Sigmoid colon (tissue), 7 donors: Measurements from ENCODE around the gene TP53I13. TPM values are rescaled to one million over a fixed set of nuclear protein-coding genes. Genes with fewer than 3 reads are reported as not detected.

Source experiments
- DNase-seq: peaks from one replicate; pipeline ENCODE4 v3.0.0-alpha.2; 2019
- H3K27ac ChIP-seq, 4 donors: fragments of 200-600 bp; sonication (generic); one replicate each; pipeline ENCODE4 v1.5.1; 2016 to 2019; ENCODE audit warnings: mild to moderate bottlenecking in 1 of 4
- H3K27me3 ChIP-seq, 3 donors: fragments of 200-600 bp; sonication (generic); one replicate each; pipeline ENCODE4 v1.5.1; 2019; ENCODE audit warnings: mild to moderate bottlenecking in 1 of 3
- H3K36me3 ChIP-seq, 4 donors: fragments of 200-600 bp; sonication (generic); one replicate each; pipeline ENCODE4 v1.5.1; 2016 to 2019
- H3K4me1 ChIP-seq, 4 donors: fragments of 200-600 bp; sonication (generic); one replicate each; pipeline ENCODE4 v1.5.1; 2017 to 2019
- H3K4me3 ChIP-seq, 4 donors: fragments of 200-600 bp; sonication (generic); one replicate each; pipeline ENCODE4 v1.5.1; 2017 to 2019; ENCODE audit warnings: mild to moderate bottlenecking in 2 of 4, moderate library complexity in 1 of 4
- H3K9me3 ChIP-seq, 4 donors: fragments of 200-600 bp in 3 of 4; sonication (generic) in 3 of 4; one replicate each; pipeline versions ENCODE4 v1.5.1 to v1.6.1; 2013 to 2019
- CTCF ChIP-seq, 4 experiments: fragments of 450-650 bp in 3 of 4; fragments of 200-600 bp in 1 of 4; IDR thresholded peaks; one replicate each; pipeline ENCODE4 v1.5.1; 2016 to 2019; ENCODE audit warnings: antibody characterized with exemption in 4 of 4, mild to moderate bottlenecking in 3 of 4, moderate library complexity in 2 of 4
- EP300 ChIP-seq, 4 donors: sonication (generic); formaldehyde crosslinking; IDR thresholded peaks; one replicate each; pipeline ENCODE4 v1.6.1; 2017; ENCODE audit warnings: antibody characterized with exemption in 4 of 4
- POLR2A ChIP-seq, 2 donors: fragments of 450-650 bp; IDR thresholded peaks; one replicate each; pipeline ENCODE4 v1.6.1; 2016; ENCODE audit warnings: antibody characterized with exemption in 2 of 2, mild to moderate bottlenecking in 2 of 2, moderate library complexity in 2 of 2
- POLR2AphosphoS5 ChIP-seq, 4 donors: sonication (generic); formaldehyde crosslinking; IDR thresholded peaks; one replicate each; pipeline ENCODE4 v1.6.1; 2017; ENCODE audit warnings: antibody characterized with exemption in 4 of 4
- WGBS, 2 donors: extraction: QIAGEN DNeasy Blood & Tissue Kit; methylation state at CpG; one replicate each; pipeline ENCODE4 v1.1.7; 2013; 5-methylcytosine and 5-hydroxymethylcytosine counted together
- intact Hi-C: fragments of 100-400 bp; cut with DNase I; formaldehyde crosslinking; loops from one replicate; pipeline ENCODE4 v1.15.1; 2023
- polyA plus RNA-seq, 3 donors: library from polyadenylated mRNA; stranded (reverse); fragments of 200-250 nt; gene quantifications; one replicate each; pipeline ENCODE4 v1.2.3, GENCODE V29; 2013
- total RNA-seq, 4 donors: library from RNA; depleted of rRNA; stranded (reverse); fragments of >200 nt; gene quantifications; one replicate each; pipeline ENCODE4 v1.1.0, GENCODE V29; 2016
- donor health status: healthy with polysubstance abuse.
- donor health status: Bipolar disorder and iron deficiency.
- donor health status: healthy.

TP53I13 gene
- total and polyA plus RNA-seq, 7 donors, result 14.4 to 79.0 (median 31.2) TPM

- WGBS, 2 donors, result 89 to 96% methylated on average over 1 of the region's 1 CpG
- no peak for DNase-seq
- H3K4me1 ChIP-seq, result no peaks in the 10 kb centered on the region
- no peak overlapping the region for H3K4me3 ChIP-seq
- no peak overlapping the region for H3K27ac ChIP-seq
- intact Hi-C loops, result no loop called here
- H3K27me3 ChIP-seq, result no peaks in the 10 kb centered on the region
- TF ChIP-seq CTCF (IDR thresholded peaks at IDR 0.05), result no peak
- no peak for TF ChIP-seq EP300 (IDR thresholded peaks at IDR 0.05)
- no peak for TF ChIP-seq POLR2A (IDR thresholded peaks at IDR 0.05)
- no peak for TF ChIP-seq POLR2AphosphoS5 (IDR thresholded peaks at IDR 0.05)
- H3K9me3 ChIP-seq, result no peaks in the 10 kb centered on the region
- H3K36me3 ChIP-seq, result peaks cover 8 to 36% (median 11%) of the 10 kb centered on the region in 4 donors
Observed at GRCh38 chr17:29546085-29546484, 22.4 kb upstream of the TP53I13 start.

GRCh38 chr17:29546830-29547229 is 21.7 kb upstream of the TP53I13 start:
- no peaks in the 10 kb centered on the region for H3K9me3 ChIP-seq
- no peak for TF ChIP-seq POLR2A (IDR thresholded peaks at IDR 0.05)
- 90% methylated on average over 1 of the region's 1 CpG for WGBS, 2 donors
- peaks cover 8 to 28% (median 11%) of the 10 kb centered on the region in 4 donors for H3K36me3 ChIP-seq
- DNase-seq, result no peak
- intact Hi-C loops, result no loop called here
- H3K4me3 ChIP-seq, result no peak overlapping the region
- H3K4me1 ChIP-seq, result no peaks in the 10 kb centered on the region
- H3K27ac ChIP-seq, result no peak overlapping the region
- no peaks in the 10 kb centered on the region for H3K27me3 ChIP-seq

GRCh38 chr17:29549177-29549923 is 19.2 kb upstream of the TP53I13 start:
- TF ChIP-seq EP300 (IDR thresholded peaks at IDR 0.05), result no peak
- TF ChIP-seq POLR2A (IDR thresholded peaks at IDR 0.05), result no peak
- TF ChIP-seq CTCF (IDR thresholded peaks at IDR 0.05), result no peak
- no peak for TF ChIP-seq POLR2AphosphoS5 (IDR thresholded peaks at IDR 0.05)
- Histone ChIP-seq H3K36me3 (peaks cover 0 to 3% (median 0%) of the 10 kb centered on the region in 4 donors), H3K4me3 (no peak overlapping the region), H3K4me1 (no peaks in the 10 kb centered on the region), H3K27ac (no peak overlapping the region), H3K27me3 (no peaks in the 10 kb centered on the region), H3K9me3 (no peaks in the 10 kb centered on the region)
- WGBS, 2 donors, result 55 to 60% methylated on average over 5 of the region's 5 CpGs
- intact Hi-C loops, result no loop called here
- no peak for DNase-seq

GRCh38 chr17:29555840-29556239 is 12.7 kb upstream of the TP53I13 start:
- H3K4me3 ChIP-seq, result no peak overlapping the region
- no peak for DNase-seq
- WGBS, 2 donors, result 21 to 66% methylated on average over 3 of the region's 3 CpGs
- no peaks in the 10 kb centered on the region for H3K4me1 ChIP-seq
- no peaks in the 10 kb centered on the region for H3K9me3 ChIP-seq
- no peaks in the 10 kb centered on the region for H3K36me3 ChIP-seq
- TF ChIP-seq EP300 (IDR thresholded peaks at IDR 0.05) (no peak), CTCF (IDR thresholded peaks at IDR 0.05) (no peak), POLR2A (IDR thresholded peaks at IDR 0.05) (no peak), POLR2AphosphoS5 (IDR thresholded peaks at IDR 0.05) (no peak)
- intact Hi-C loops, result no loop called here
- H3K27me3 ChIP-seq, result no peaks in the 10 kb centered on the region
- no peak overlapping the region for H3K27ac ChIP-seq

- Histone ChIP-seq H3K4me3 (no peak overlapping the region), H3K27me3 (no peaks in the 10 kb centered on the region), H3K4me1 (no peaks in the 10 kb centered on the region), H3K27ac (no peak overlapping the region), H3K9me3 (no peaks in the 10 kb centered on the region), H3K36me3 (peaks cover 0 to 5% (median 0%) of the 10 kb centered on the region in 4 donors)
- TF ChIP-seq CTCF (IDR thresholded peaks at IDR 0.05) (no peak), EP300 (IDR thresholded peaks at IDR 0.05) (no peak), POLR2AphosphoS5 (IDR thresholded peaks at IDR 0.05) (no peak), POLR2A (IDR thresholded peaks at IDR 0.05) (no peak)
- 86 to 90% methylated on average over 1 of the region's 1 CpG for WGBS, 2 donors
- intact Hi-C loops, result no loop called here
- DNase-seq, result no peak
Observed at GRCh38 chr17:29557085-29557738, 11.3 kb upstream of the TP53I13 start.
